ENCODE data around the gene CNPY1. TPM values are rescaled to one million over a fixed set of nuclear protein-coding genes. Genes with fewer than 3 reads are reported as not detected.
A peak's percentile ranks its signal among the peaks of the same experiment; 100 is the strongest.

CNPY1 gene
- total RNA-seq, 1 experiment from 2014 or later = not detected

DNA sequence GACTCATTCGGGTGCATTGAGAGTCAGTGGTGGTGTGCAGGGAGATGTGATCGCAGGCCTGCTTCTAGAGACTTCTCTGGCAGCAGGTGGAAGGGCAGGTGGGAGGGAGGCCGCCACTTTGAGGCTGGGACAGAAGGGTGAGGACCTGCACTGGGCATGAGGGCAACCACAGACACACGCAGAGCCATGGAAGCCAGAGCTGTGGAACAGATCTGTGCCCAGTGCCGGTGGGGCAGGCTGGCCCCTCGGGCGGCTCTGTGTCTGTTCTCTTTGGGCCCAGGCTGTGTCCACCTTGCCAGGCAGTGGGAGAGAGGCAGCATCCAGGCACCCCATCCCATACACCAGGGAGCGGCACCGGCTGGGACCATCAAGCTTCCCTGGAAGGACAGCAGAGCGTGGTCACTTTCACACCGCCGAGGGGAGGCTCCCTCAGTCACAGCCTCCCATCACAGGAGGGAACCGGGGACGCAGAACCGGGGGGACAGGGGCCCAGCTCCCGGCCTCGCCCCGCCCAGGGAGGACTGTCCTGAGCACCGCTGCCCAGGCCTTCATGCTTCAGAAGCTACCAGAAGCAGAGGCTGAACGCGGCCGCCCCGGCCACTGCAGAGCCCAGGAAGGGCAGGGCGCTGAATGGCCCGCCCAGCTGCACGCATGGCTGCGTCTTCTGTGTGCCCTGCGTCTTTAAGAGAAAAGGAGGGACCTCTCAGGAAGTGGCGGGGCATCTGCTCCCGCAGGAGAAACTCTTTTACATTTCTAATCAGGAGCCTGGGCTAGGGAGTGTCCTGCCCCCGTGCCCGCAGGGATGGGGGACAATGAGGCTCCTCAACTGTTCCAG, 56.3 kb downstream of the CNPY1 start:
- peak overlapping the region; percentile 40 to 57; a peak in 4 of 5 replicates for H3K4me3 Mint-ChIP-seq
- H3K79me1 ChIP-seq (ENCODE audit: insufficient read depth, low read depth, low read length, poor library complexity, severe bottlenecking) = no peaks in the 10 kb centered on the region
- H2BK12ac ChIP-seq (ENCODE audit: insufficient read length, low read depth, low read length) = no peak overlapping the region
- no peak overlapping the region for H4K8ac ChIP-seq (replicated peaks; ENCODE audit: insufficient read length, low read depth, low read length)
- H3K23ac ChIP-seq (ENCODE audit: insufficient read length, low read depth, low read length) = no peak overlapping the region
- no peak overlapping the region for H2AK5ac ChIP-seq (ENCODE audit: insufficient read length, low read length)
- no peaks in the 10 kb centered on the region for H3K79me2 ChIP-seq (ENCODE audit: insufficient read depth, low read length)
- H3K27ac ChIP-seq (ENCODE audit: insufficient read length, low read depth, low read length) = no peak overlapping the region
- H3K4me1 ChIP-seq (ENCODE audit: insufficient read depth, low read length) = no peaks in the 10 kb centered on the region
- H2BK120ac ChIP-seq (ENCODE audit: low read depth, low read length, poor library complexity, severe bottlenecking) = no peak overlapping the region
- H3K9me3 Mint-ChIP-seq = peaks cover 0 to 2% of the 10 kb centered on the region in 2 experiments; a peak in 3 of 5 replicates
- H3T11ph ChIP-seq (ENCODE audit: low read length) = no peak overlapping the region
- H3K4ac ChIP-seq (ENCODE audit: low read depth, low read length) = no peak overlapping the region
- H2AFZ ChIP-seq (ENCODE audit: low read length) = no peak overlapping the region
- H2BK20ac ChIP-seq (ENCODE audit: low read depth, low read length, poor library complexity, severe bottlenecking) = no peak overlapping the region
- H3K4me2 ChIP-seq (ENCODE audit: insufficient read depth, insufficient read length, low read length) = peak overlapping the region; percentile 60
- no CpG with 5 or more reads among the region's 32 CpGs for WGBS (ENCODE audit: extremely low coverage, insufficient read length, low lambda C conversion rate)
- H3K9ac ChIP-seq (ENCODE audit: extremely low read depth, insufficient read length, low read length) = no peak overlapping the region
- H2BK15ac ChIP-seq (ENCODE audit: low read depth, low read length) = no peak overlapping the region
- peaks cover 4% of the 10 kb centered on the region; the same call in 1 of the 2 replicates for H3K27me3 ChIP-seq (ENCODE audit: insufficient read depth, low read length)
- TF ChIP-seq, protein P1, sequence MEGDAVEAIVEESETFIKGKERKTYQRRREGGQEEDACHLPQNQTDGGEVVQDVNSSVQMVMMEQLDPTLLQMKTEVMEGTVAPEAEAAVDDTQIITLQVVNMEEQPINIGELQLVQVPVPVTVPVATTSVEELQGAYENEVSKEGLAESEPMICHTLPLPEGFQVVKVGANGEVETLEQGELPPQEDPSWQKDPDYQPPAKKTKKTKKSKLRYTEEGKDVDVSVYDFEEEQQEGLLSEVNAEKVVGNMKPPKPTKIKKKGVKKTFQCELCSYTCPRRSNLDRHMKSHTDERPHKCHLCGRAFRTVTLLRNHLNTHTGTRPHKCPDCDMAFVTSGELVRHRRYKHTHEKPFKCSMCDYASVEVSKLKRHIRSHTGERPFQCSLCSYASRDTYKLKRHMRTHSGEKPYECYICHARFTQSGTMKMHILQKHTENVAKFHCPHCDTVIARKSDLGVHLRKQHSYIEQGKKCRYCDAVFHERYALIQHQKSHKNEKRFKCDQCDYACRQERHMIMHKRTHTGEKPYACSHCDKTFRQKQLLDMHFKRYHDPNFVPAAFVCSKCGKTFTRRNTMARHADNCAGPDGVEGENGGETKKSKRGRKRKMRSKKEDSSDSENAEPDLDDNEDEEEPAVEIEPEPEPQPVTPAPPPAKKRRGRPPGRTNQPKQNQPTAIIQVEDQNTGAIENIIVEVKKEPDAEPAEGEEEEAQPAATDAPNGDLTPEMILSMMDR (conservative IDR thresholded peaks at IDR 0.05) = no peak
- peak; percentile 61 for DNase-seq
- no peak overlapping the region for H3K56ac ChIP-seq (ENCODE audit: insufficient read length, low read depth, low read length)
- peaks cover 100% of the 10 kb centered on the region for H3K27me3 Mint-ChIP-seq (ENCODE audit: low read depth)
- no peak overlapping the region for H2BK5ac ChIP-seq (ENCODE audit: insufficient read length, low read length)
- H3K9me3 ChIP-seq (ENCODE audit: control insufficient read depth, low read depth, low read length) = no peaks in the 10 kb centered on the region
- no peaks in the 10 kb centered on the region; a peak in 1 of 7 replicates for H3K36me3 Mint-ChIP-seq (ENCODE audit: insufficient read depth in 1 of 3, low read depth in 3 of 3)
- H3K4me1 Mint-ChIP-seq = peaks cover 17 to 21% of the 10 kb centered on the region in 2 experiments
- peaks cover 6% of the 10 kb centered on the region for H3K23me2 ChIP-seq (ENCODE audit: insufficient read length, low read depth, low read length, poor library complexity, severe bottlenecking)
- no peaks in the 10 kb centered on the region for H4K20me1 ChIP-seq (ENCODE audit: control insufficient read depth, insufficient read depth, insufficient read length)
- no peak overlapping the region for H4K91ac ChIP-seq (ENCODE audit: insufficient read length, low read depth, low read length)
- H4K5ac ChIP-seq (ENCODE audit: insufficient read length, low read depth, low read length) = no peak overlapping the region
- 0 out of 7 replicates have a peak overlapping the region, but pooled peaks of 1 of the 3 experiments have one; percentile 52 for H3K27ac Mint-ChIP-seq
- no peak overlapping the region for H3K14ac ChIP-seq (ENCODE audit: insufficient read depth, low read length)
- H3K18ac ChIP-seq (ENCODE audit: insufficient read length, low read depth, low read length) = no peak overlapping the region

Data from H9 (cell line).